GM15510 (cell line): ENCODE measurements around the gene SURF1.

Experiments used
- POLR2A ChIP-seq: IDR thresholded peaks from 3 replicates; pipeline ENCODE4 v1.6.1; 2011; ENCODE audit warnings: borderline replicate concordance; ENCODE audit not compliant: insufficient read length; ENCODE audit errors: extremely low read depth

The SURF1 gene

DNA sequence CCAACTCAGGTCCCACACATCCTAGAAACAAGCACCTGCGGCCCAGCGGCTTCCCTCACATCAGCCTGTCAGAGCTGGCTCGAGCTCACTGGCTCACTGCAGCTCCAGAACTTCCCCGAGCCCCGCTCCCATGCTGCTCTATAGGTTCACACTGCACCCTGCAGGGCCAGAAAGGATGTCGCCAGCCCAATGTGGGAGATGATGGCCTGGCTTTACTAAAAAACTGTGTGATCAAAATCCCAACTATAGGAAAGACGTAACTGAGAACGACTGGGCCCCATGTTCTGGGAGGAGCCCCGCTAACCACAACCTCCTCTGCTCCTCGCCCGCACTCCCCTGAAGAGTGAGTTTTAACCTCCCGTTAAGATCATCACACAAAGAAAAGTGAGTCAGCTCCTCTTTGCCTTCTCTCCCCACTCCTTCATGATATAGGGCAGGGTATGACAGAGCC lies 15.0 kb upstream of the SURF1 start:
- no peak for TF ChIP-seq POLR2A

DNA sequence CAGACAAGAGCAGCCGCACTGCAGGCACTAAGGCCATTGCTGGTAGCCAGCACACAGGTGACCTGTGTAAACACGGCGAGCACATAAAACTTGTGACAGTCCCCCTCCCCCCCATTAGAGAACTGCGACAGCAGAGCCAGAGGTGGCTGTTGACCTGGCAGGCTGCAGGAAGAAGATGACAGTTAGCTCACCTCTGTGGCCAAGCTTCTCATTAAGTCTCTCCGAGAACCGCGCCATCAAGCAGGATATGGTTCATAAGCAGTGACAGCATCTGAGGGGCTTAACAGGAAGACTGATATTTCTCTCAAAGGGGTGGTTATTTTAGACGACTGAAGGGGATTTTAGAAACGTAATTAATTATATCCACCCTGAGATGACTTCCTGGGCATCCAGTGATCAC lies 14.4 kb upstream of the SURF1 start:
- no peak for TF ChIP-seq POLR2A

DNA sequence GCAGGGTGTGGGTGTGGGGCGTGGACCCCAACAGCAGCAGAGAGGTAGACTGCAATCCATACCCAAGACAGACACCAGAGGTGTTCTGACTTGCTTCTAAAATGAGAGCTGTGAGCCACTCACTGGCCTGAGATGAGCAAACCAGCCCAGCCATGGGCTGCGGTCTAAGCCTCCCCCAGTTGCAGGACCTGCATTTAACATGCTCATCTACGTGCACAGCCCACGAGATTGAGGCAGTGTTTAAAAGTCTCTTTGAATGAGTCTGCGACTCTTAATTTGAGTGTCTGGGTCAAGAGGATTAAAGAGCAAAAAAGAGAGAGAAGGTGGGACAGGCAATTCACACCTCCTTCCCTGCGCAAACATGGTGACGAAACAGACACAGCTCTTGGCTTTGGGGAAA lies 13.6 kb upstream of the SURF1 start:
- TF ChIP-seq POLR2A: no peak

DNA sequence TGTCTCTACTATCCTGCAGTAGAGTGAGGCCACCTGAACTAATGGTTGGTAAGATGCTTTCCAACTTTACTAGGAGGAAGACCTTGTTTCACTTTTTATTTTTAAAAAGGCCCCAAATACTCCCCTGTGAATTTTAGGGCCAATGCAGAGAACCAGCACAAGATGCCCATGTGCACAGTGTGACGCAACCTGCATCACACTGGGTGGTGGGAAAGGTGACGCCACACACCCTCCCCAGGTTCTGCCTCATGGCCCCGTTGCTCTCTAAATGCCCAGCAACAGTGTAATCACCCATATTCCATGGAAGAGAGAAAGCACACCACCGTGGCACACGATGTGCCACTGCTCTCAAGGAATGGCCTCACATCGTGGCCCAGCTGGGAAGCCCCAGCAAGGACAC lies 13.1 kb upstream of the SURF1 start:
- no peak for TF ChIP-seq POLR2A

DNA sequence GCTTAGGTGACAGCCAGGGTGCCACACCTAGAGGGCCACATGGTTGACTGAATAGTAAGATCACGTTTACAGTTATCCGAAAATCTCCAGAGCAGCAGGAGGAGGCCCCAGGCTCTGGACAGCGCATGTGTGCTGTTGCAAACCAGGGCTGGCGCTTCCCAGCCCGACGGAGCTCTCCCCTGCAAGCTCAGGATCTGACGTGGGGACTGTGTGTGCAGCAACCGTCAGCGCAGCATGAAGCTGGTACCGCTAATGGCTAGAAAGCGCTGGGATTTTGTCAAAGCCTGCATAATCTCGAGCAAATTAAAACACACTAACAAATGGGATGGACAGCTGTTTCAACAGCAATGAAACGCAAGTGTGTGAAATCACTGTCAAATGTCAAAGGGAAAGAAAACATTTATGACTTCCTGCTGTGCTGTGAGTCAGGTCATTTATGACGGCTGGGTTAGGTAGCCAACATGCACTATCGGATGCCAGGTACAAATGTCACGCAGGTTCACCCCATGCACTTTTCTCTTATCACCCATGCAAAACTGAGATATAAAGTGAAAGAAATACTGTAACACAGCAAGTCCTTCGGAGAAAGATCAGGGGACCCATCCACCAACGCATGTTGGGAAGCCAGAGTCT lies 12.1 kb upstream of the SURF1 start:
- TF ChIP-seq POLR2A: no peak

DNA sequence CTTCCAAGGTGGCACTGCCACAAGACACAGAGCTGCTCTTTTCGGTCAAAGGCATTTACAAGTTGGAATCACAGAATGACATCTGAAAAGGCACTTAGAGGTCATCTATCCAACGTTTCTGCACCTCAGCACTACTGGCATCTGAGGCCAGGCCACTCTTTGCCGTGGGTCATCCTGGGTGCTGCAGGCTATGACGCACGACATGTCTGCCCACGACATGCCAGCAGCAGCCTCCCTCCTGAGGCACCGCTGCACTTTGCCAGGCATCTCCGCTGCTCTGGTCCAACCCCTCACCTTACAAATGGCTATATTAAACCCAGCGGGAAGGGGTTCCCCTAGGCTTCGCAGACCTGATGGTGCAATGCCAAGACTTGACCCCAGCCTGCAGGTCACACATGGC lies 11.5 kb upstream of the SURF1 start:
- no peak for TF ChIP-seq POLR2A

DNA sequence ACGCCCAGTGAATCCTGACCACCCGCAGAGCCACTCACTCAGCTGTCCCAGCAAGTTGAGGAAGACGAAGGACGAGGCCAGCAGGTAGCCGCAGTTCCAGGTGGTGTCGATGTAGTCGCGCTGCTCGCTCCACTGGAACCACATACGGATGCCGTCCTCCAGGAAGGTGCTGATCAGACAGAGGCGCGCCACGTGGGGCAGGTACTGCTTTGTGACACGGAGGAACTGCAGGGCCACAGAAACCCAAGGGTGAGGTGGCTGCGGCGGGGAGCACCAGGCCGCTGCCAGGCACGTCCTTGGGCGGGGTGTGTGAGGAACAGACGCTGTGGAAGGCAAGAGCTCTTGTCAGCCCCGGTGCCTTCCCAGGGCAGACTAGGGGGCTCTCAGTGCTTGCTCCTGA lies 10.9 kb upstream of the SURF1 start:
- no peak for TF ChIP-seq POLR2A

DNA sequence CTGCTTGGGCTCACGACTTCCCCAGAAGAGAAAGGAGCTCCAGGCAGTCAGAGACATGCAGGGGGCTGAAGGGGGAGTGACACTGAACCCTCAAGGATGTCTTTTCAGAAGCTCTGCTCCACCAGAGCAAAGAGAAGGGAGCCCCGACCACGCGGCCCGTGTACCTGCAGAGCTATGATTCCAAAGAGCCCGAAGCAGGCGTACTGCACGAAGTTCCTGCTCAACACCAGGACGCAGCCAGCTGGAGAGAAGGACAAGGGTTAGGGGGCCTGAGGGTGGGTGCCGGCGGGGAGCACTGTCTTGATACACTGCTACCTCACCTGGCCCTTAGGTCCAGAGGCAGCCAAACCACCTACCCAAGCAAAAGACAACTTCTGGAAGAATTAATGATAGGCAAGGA lies 10.1 kb upstream of the SURF1 start:
- TF ChIP-seq POLR2A: no peak

DNA sequence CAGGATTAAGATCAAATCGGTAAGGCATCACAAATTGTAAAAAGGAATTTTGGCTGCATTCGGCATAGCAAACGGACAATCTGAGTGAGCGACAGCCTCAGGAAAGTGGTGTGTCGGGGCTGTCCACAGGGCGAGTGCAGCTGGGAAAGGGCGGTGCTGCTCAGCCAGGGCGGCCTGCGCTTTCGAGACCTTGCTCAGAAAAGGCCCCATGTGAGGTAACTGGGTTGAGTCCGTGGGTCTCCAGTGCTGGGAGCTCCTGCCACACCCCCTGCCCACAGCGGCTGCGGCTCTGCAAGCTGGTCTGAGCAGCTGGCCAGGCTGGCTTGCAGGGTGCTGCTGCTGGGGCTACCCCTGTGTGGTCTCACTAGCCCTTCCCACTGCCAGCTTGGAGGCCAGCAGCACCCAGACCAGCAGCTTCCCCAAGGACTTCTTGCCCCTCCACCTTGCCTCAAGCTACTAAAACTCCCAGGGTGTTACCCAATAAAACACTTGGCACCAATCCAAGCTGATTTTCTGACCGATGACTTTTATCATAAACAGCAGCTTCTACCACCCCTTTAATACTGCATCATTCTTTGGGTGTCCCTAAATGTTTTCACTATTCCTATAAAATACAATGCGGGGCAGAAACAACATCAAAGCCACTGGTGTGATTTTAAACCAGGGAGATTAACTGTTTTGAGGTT lies 6.2 kb upstream of the SURF1 start:
- TF ChIP-seq POLR2A: no peak

DNA sequence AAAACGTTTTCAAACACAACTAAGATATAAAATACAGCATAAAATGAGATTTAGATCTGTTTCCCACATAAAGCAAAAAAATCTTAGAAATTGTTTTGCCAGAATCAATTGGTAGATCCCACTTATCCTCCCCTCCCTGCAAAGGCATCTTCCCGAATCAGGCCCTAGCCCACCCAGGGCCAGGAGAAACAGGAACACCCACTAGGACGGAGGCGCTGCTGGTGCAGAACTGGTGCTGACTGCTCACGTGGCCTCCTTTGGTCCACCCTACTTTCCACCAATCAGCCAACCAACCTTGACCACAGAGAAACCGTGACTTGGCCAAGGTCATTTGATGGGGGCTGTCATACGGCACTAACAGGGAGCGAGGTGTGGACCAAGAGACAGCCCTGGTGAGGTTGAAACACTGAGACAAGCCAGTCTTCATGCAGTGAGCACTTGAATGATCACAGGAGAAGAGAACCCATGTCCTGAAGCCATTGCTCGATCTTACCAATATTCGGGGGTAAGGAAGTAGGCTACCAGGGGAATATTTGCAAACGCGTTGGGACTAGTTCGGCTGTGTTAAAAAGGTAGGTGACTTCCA lies 5.3 kb upstream of the SURF1 start:
- no peak for TF ChIP-seq POLR2A

DNA sequence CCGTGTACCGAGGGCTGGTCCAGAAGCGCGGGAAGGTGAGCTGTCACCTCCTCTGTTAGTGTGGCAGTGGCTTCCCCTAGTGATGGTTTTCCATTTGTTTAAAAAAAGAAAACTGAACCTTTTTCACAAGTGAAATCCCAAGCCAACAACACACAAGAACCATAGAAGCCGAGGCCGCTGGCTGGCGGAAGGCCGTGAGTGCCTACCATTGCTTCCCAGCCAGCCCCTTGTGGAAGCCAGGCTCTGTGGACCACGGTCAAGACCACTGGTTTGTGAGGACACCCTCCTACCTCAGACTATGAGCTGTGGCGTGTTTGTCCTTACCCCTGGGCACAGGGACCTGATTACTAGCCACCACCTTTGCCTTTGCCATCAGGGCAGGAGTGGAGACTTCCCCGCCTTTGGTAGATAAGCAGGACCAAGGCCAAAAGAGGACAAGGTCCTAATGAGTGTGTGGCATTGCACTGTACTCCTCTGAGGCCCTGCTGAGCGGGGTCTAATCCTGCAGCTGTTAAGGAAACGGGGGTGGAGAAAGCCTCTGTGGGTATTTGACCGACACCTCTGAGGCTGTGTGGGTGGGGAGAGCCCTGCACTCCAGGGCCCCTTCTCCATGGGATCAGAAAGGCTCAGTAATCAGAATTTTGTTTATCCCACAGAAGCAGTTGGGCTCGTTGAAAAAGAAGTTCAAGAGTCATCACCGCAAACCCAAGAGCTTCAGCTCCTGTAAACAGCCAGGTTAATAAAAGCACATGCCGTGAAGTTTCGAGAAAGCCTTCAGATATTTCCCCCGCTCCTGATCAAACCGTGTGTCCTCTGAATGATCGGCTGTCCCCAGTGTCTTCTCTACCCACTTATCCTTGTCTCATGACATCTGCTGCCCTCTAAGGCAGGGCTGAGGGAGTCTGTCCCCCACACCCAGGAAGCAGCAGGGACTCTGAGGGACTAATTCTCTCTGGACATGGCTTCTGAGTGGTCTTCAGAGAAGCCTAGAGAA lies 4.4 kb upstream of the SURF1 start:
- no peak for TF ChIP-seq POLR2A

DNA sequence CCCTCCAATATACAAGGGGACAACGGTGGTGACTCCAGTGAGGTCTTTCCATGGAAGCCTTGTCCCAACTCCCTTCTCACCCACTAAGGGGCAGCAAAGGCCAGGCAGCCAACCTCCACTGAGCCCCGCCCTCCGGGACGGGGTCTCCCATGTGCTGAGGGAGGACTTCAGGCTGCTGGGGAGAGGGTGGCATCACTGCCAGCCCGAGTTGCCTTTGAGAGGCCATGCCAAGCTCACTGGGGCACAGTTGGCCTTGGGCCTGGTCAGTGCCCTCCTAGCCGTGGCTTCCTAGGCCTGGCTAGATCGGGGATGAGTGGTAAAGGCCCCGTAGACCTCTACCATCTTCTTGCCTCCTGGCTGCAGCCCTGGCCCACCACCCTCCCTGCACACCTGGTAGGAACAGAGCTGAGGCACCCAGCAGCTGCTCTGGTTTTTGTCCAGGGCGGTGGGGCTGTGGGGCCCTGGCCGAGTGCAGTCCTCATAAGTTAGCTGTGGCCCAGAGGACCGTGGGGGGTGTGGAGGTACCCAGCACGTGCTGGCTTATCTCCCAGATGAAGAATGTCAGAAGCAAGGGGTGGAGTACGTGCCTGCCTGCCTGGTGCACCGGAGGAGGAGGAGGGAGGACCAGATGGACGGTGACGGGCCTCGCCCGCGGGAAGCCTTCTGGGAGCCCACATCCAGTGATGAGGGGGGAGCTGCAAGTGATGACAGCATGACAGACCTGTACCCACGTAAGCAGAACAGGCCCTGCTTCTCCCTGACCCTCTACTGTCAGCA lies 3.3 kb upstream of the SURF1 start:
- TF ChIP-seq POLR2A: no peak

DNA sequence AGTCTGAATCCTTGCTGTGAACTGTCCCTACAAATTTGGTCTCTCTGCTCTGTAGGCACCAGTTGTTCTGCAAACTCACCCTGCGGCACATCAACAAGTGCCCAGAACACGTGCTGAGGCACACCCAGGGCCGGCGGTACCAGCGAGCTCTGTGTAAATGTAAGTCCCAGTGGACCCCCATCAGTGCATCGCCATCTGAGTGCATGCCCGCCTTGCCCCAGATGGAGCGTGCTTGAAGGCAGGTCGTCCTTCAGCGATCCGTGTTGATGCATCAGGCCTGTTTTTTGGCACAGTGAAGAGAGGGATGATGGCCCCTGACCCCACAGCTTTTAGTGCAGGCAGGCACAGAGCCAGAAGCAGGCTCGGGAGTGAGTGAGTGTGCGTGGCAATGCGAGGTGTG lies 1.4 kb upstream of the SURF1 start:
- TF ChIP-seq POLR2A: no peak

DNA sequence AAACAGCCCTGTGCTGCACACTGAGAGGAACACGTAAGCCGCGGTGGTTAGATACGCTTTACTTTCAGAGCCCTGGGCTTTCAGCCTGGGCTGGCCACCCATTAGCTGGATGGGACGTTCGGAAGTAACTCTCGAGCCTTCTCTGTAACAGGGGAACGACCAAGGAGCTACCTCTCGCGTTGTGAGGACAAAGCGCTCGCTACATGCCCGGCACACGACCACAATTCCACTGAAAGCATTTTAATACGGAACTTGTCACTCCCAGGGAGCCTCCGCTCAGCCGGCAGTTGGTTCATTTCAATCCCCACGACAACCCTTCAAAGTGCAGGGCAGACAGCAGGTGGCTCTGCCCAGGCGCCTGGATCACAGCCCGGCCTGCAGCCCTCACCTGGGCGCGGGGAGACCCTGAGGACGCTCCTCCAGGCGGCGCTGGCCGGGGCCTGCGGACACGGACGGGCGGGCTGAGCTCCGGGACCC lies 368 bp downstream of the SURF1 start:
- no peak for TF ChIP-seq POLR2A
